HG03460 (cell line): ENCODE data around the gene NF1.
"Not testable (repeated sequence)": the region's sequence is repeated elsewhere in the genome, so short reads cannot be mapped to it uniquely, and the experiment has no call there.

Experiments used
- ATAC-seq: cut with Tn5 transposase; IDR thresholded peaks from one replicate; pipeline ENCODE4 v1.9.1; 2021; ENCODE audit not compliant: unreplicated experiment

Gene NF1

GRCh38 chr17:31293581-31293980 lies 198.8 kb downstream of the NF1 start:
- no peak for ATAC-seq

- ATAC-seq = no peak
Observed at GRCh38 chr17:31294231-31294630, 199.5 kb downstream of the NF1 start.

GRCh38 chr17:31294820-31295488 lies 200.2 kb downstream of the NF1 start:
- no peak for ATAC-seq

- ATAC-seq = no peak
Observed at GRCh38 chr17:31295489-31295871, 200.7 kb downstream of the NF1 start.

- ATAC-seq = no peak
Observed at GRCh38 chr17:31296142-31296541, 201.4 kb downstream of the NF1 start.

- ATAC-seq = no peak
Observed at GRCh38 chr17:31297090-31297489, 202.3 kb downstream of the NF1 start, which contains the start of gene OMG. Gene OMG (minus strand): TSS chr17:31297239. CDS start chr17:31296331, 908 bp downstream.

- no peak for ATAC-seq
Observed at GRCh38 chr17:31299624-31300023, 204.8 kb downstream of the NF1 start.

GRCh38 chr17:31307640-31308039 lies 212.9 kb downstream of the NF1 start:
- ATAC-seq = no peak

- no peak for ATAC-seq
Observed at GRCh38 chr17:31308372-31309334, 213.9 kb downstream of the NF1 start.

GRCh38 chr17:31309556-31309955 lies 214.8 kb downstream of the NF1 start:
- ATAC-seq = no peak

- no peak for ATAC-seq
Observed at GRCh38 chr17:31310260-31310659, 215.5 kb downstream of the NF1 start.

- no peak for ATAC-seq
Observed at GRCh38 chr17:31310886-31311285, 216.1 kb downstream of the NF1 start.

- no peak for ATAC-seq
Observed at GRCh38 chr17:31311526-31311925, 216.7 kb downstream of the NF1 start.

- ATAC-seq = not testable (repeated sequence)
Observed at GRCh38 chr17:31312223-31312622, 217.4 kb downstream of the NF1 start.

GRCh38 chr17:31313982-31314781 lies 219.4 kb downstream of the NF1 start, which contains the start of gene EVI2B:
Gene EVI2B (minus strand): TSS chr17:31314054. CDS start chr17:31305609, 8,445 bp downstream.
- ATAC-seq = no peak

GRCh38 chr17:31314782-31315100 lies 220.0 kb downstream of the NF1 start:
- no peak for ATAC-seq

- ATAC-seq = peak; percentile 45
Observed at GRCh38 chr17:31318298-31318801, 223.6 kb downstream of the NF1 start.

GRCh38 chr17:31318851-31319661 lies 224.3 kb downstream of the NF1 start:
- ATAC-seq = no peak

- ATAC-seq = no peak
Observed at GRCh38 chr17:31320241-31320640, 225.5 kb downstream of the NF1 start.

- ATAC-seq = no peak
Observed at GRCh38 chr17:31320791-31321190, 226.0 kb downstream of the NF1 start.
